Left kidney (tissue), 8 donors: ENCODE results near the gene YAP1. TPM values are rescaled to one million over a fixed set of nuclear protein-coding genes. Genes with fewer than 3 reads are reported as not detected.

Experiments
- DNase-seq: peaks from one replicate; pipeline ENCODE4 v3.0.0-alpha.2; 2013
- long read RNA-seq, 8 donors: transcript quantifications; one replicate each; lab custom pipeline, GENCODE V29; 2026
- polyA plus RNA-seq: library from polyadenylated mRNA; unstranded; fragments of 120-200 nt; gene quantifications from one replicate; pipeline ENCODE4 v1.2.1, GENCODE V29; 2013; ENCODE audit not compliant: insufficient read length

Gene YAP1
- 221 TPM for polyA plus RNA-seq
- long read RNA-seq, donor 1, full-length matches to known transcripts = 20 of 212 reads
- long read RNA-seq, donor 1, partial matches to known transcripts = 192 of 212 reads
- long read RNA-seq, donor 1, other reads (novel, unspliced or antisense) = 0 of 212 reads
- long read RNA-seq, donor 2, full-length matches to known transcripts = 28 of 59 reads
- long read RNA-seq, donor 2, partial matches to known transcripts = 31 of 59 reads
- long read RNA-seq, donor 2, other reads (novel, unspliced or antisense) = 0 of 59 reads
- long read RNA-seq, donor 3, full-length matches to known transcripts = 16 of 107 reads
- long read RNA-seq, donor 3, partial matches to known transcripts = 91 of 107 reads
- long read RNA-seq, donor 3, other reads (novel, unspliced or antisense) = 0 of 107 reads
- long read RNA-seq, donor 4, partial matches to known transcripts = 12 of 12 reads
- long read RNA-seq, donor 4, other reads (novel, unspliced or antisense) = 0 of 12 reads
- long read RNA-seq, donor 5, full-length matches to known transcripts = 18 of 37 reads
- long read RNA-seq, donor 5, partial matches to known transcripts = 19 of 37 reads
- long read RNA-seq, donor 5, other reads (novel, unspliced or antisense) = 0 of 37 reads
- long read RNA-seq, donor 6, full-length matches to known transcripts = 13 of 68 reads
- long read RNA-seq, donor 6, partial matches to known transcripts = 55 of 68 reads
- long read RNA-seq, donor 6, other reads (novel, unspliced or antisense) = 0 of 68 reads
- long read RNA-seq, donor 7, full-length matches to known transcripts = 14 of 56 reads
- long read RNA-seq, donor 7, partial matches to known transcripts = 42 of 56 reads
- long read RNA-seq, donor 7, other reads (novel, unspliced or antisense) = 0 of 56 reads
- long read RNA-seq, donor 8, full-length matches to known transcripts = 9 of 42 reads
- long read RNA-seq, donor 8, partial matches to known transcripts = 33 of 42 reads
- long read RNA-seq, donor 8, other reads (novel, unspliced or antisense) = 0 of 42 reads

GRCh38 chr11:102109896-102110760 lies at the start of gene YAP1:
Gene YAP1, plus strand, starts transcription at chr11:102110447. Its CDS starts 402 bp downstream, at chr11:102110849.
- peak; percentile 95 for DNase-seq

DNA sequence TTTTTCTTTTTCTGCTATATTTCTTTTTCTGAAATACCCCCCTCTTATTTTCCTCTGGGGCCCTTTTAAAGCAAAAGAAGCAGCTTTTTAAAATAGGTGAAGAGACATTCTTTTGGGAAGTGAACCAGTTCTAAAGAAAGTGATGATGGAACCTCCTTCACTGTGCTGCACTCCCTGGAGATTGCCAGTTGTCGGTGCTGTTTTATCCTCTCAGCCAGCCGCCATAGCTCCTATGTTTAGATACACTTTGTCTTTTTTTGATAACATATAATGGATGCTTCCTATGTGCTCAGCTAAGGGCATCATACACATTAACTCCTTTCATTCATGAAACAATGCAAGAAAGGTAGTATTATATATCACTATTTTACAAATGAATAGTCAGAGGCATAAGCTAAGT lies 49.0 kb upstream of the YAP1 start:
- DNase-seq = no peak

DNA sequence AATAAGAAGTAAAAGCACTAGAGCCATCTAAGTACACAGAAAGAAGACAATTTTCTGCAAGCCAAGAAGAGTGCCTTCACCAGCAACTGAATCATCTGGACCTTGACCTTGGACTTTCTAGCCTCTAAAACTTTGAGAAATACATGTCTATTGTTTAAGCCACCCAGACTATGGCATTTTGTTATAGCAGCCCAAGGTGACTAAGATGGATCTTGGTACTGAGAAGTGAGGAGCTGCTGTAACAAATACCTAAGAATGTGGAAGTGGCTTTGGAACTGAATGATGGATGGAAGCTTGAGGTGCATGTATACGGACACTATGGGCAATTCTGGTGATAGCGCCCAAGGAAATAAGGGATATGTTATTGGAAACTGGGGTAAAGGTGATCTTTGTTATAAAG lies 48.1 kb upstream of the YAP1 start:
- no peak for DNase-seq

DNA sequence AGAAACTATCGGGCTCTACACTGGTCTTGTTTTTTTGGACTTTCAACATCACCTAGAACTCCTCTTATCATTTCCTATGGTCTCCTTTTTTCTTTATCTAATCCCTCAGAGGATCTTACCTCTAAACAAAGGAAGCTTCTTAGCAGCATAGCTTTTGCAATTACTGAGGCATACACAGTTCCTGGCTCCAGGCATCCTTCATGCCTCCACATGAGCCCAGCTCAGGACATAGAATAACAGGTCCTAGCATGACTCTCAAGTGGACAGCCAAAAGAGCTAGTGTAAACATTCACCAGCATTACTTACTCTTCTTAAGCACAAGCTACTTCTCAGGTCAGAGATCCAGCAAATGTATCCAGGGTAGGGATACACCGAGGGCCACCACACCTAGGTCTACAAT lies 45.9 kb upstream of the YAP1 start:
- no peak for DNase-seq

DNA sequence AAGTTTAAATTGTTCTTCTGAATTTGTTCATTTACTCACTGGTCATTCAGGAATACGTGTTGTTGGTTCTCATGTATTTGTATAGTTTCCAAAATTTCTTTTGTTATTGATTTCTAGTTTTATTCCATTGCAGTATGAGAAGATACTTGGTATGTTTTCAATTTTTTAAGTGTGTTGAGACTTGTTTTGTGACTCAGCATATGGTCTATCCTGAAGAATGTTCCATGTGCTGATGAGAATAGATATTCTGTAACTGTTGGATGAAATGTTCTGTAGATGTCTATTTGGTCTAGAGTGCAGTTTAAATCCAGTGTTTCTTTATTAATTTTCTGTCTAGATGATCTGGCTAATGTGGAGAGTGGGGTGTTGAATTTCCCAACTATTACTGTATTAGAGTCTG lies 39.5 kb upstream of the YAP1 start:
- no peak for DNase-seq

DNA sequence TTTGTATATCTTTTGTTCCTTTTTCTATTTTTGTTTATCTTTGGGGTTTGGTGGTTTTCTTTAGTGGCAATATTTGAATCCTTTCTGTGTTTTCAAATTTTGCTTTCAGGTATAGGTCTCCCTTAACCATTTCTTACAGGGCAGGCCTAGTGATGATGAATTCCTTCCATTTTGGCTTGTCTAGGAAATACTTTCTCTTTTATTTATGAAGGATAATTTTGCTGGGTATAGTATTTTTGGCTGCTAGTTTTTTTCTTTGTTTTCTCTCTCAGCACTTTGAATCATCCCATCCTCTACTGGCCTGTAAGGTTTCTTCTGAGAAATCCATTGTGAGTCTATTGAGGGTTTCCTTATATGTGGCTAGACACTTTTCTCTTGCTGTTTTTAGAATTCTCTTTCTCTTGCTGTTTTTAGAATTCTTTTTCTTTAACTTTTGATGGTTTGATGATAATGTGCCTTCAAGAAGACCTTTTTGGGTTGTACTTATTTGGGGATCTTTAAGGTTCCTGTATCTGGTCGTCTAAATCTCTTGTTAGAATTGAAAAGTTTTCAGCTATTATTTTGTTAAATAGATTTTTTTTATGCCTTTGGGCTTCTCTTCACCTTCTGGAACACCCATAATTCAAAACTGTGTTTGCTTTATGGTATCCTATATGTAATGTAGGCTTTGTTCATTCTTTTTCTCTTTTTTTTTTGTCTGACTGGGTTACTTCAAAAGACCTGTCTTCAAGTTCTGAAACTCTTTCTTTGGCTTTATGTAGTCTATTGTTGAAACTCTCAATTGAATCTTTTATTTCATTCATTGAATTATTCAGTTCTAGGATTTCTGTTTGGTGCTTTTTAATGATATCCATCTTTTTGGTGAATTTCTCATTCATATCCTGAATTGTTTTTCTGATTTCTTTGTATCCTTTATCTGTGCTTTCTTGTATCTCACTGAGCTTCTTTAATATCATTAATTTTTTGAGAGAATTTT lies 38.5 kb upstream of the YAP1 start:
- DNase-seq = no peak

DNA sequence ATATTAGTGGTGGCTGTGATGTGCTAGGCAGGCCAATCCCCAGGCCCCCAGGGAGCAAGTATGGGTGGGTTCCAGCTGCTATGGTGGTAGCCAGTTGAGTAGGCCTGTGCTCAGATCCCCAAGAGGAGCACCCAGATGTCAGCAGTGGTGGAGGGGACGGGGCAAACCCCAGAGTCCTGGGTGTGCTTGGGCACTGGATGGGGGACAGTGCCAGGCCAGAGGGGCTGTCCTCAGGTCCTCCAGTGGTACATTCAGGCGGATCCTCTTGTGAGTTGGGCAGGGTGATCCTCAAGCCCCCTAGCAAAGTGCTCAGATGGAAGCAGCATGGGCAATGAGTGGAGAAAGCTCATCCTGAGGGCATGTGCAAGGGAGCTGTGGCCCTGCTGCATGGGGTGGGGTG lies 37.0 kb upstream of the YAP1 start:
- no peak for DNase-seq

DNA sequence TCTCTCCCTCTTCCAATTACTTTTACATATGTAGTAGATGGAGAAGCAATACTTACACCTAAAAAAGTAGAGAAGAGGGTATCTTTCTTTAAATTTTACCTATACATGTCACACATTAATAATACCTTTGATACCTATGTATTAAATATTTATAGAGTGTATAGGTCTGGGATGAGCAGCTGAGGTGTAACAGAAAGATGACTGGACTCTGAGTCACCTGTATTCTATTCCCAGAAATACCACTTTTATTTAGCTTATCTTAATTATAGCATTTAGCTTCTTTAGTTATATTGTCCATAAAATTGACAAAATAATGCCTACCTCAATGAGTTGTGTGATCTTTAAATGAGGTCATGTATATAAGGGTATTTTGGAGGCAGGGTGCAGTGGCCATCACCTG lies 30.6 kb upstream of the YAP1 start:
- DNase-seq = no peak

DNA sequence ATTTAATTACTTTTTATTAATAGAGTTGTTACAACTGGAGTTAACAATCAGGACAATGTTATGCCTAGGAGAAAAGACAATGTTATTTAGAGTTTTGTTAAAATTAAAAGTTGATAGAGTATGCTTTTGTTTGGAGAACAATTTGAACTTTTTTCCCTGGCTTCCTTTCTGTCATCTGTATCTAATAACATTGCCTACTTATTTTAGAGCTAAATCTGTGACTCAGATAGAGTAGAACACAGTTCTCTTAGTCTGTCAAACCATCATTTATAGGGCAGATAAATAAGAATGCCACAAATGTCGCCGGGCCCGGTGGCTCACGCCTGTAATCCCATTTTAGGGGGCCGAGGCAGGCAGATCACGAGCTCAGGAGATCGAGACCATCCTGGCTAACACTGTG lies 28.9 kb upstream of the YAP1 start:
- DNase-seq = no peak

DNA sequence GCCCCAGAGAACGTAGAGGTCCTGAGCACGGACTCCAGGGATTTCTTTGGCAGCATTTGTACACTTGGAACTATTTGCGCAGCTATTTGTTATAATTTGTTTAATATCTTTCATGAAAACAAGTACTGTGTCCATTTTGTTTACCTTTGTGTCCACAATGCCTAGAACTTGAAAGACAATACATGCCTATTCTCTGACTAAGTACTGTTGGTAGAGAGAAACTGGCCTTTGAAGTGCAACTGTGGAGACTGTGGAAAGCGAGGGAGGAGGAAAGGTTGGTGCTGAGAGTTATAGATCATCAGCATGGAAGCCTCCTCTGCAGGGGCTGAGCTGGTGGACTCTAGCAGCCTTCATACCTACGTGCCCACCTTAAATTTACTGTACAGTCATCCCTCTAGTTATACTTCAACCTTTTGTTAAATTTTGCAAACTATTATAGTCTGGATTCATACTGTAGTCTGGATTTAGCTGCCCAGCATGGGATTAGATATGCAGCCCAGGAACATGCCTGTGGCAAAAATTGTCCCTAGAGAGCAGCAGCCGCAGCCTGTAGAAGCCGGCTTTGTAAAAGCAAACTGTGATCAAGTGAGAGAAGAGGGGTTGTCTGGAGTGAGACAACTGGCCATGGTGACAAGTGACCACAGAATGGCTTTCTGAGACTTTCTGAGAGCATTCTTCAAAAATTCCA lies 24.2 kb upstream of the YAP1 start:
- DNase-seq = no peak

DNA sequence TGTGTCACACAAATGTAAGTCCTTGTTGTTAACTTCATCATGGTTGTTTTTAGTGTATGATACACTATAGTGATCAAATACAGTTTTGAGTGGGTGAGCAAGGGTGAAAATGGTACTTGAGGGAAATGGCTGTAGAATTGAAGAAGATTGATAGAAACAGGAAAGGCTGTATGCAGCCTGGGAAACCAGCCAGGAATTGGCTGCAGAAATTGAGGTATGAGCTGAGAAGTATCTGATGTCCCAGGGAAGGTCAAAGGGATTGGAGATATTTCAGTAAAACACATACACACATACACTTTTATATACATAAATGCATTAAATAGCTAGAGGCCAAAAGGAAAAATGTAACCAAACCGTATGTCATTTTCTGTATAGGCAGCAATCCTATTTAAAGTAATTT lies 13.1 kb upstream of the YAP1 start:
- no peak for DNase-seq

GRCh38 chr11:102099755-102100154 lies 10.5 kb upstream of the YAP1 start:
- no peak for DNase-seq

DNA sequence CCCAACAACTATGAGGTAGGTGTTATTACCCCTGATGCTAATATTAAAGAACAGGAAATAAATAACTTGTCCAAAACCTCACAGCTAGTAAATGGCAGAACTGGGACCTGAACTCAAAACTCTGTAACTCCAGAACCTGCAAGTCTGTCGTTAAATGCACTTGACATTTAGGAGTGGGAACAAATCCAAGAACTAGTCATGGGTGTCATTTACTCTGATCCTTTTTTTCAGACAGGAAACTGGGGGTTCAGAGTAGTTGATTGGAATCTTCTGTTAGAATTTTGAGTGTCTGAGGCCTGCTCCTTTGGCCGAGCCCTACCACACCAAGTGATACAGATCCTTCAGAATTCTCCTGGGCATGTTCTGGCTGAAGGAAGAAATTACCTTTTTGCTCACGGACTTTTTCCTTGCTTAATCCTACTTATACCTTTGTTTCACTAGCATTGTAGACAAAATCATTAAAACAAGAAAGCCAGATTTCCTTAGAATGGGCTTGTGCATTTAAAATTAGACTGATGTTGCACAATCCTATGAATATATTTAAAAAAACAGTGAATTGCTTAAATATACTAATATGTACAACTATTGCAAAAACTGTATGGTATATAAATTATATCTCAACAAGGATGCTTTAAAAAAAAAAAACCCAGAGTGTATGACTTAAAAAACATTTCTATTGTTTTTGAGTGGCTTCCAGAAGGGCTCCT lies 1.4 kb upstream of the YAP1 start:
- DNase-seq = no peak

DNA sequence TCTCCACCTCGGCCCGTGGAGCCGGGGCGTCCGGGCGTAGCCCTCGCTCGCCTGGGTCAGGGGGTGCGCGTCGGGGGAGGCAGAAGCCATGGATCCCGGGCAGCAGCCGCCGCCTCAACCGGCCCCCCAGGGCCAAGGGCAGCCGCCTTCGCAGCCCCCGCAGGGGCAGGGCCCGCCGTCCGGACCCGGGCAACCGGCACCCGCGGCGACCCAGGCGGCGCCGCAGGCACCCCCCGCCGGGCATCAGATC lies 439 bp downstream of the YAP1 start:
- DNase-seq = no peak

GRCh38 chr11:102111011-102111786 lies 952 bp downstream of the YAP1 start:
- DNase-seq = peak; percentile 89

DNA sequence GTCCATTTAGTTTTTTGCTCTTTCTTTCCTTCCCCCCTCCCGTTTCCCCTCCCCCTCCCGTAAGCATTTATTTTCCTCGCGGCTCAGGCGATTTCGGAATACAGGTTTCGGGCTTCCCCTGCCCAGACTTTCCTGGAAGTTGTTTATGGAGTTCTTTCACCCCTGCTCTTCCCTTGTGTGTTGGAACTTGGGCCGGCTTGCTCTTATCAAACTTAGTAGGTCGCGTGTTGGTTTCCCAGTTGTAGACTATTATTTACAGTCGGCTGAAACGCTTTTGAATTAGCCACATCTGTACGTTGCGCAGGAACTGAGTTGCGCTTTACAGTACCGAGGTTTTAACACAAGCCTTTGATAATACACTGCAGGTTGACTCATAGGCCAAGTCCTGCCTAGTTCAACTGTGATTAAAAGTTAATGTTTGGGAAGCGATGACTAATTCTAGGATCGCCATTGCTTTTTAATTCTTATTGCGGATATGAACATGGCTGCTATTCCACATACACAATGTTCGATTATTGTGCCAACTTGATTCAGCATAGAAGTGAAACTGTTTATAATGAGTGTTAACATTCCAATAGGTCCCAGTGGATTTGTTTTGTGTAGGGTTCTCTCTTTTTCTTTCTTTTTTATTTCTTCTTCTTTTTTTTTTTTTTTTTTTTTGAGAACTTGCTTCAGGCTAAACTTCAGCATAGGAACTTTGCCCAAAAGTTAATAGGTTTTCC lies 1.7 kb downstream of the YAP1 start:
- peak; percentile 71 for DNase-seq

- no peak for DNase-seq
Observed at GRCh38 chr11:102112509-102112821, 2.2 kb downstream of the YAP1 start.

GRCh38 chr11:102114032-102114431 lies 3.8 kb downstream of the YAP1 start:
- DNase-seq = no peak
